ENCODE measurements around the gene HNRNPLL. TPM values are rescaled to one million over a fixed set of nuclear protein-coding genes. Genes with fewer than 3 reads are reported as not detected.
A peak's percentile ranks its signal among the peaks of the same experiment; 100 is the strongest.

HNRNPLL gene
- total RNA-seq, 1 donor from 2014 or later = 55.9 TPM

- peak overlapping the region; percentile 96 for H3K4me2 ChIP-seq (ENCODE audit: low read length)
- DNase-seq (ENCODE audit: low read depth) (peak; percentile 49), FAIRE-seq (no peak)
- no peaks in the 10 kb centered on the region for H3K27me3 Mint-ChIP-seq (ENCODE audit: low read depth, unreplicated experiment)
- H3K27ac ChIP-seq (ENCODE audit: low read depth, low read length) = peak overlapping the region; percentile 86
- H3K4me1 ChIP-seq (ENCODE audit: insufficient read depth, low read length) = peaks cover 15% of the 10 kb centered on the region
- peak overlapping the region; percentile 91 for H3K4me3 Mint-ChIP-seq (ENCODE audit: unreplicated experiment)
- peak overlapping the region; percentile 94 for H3K9ac ChIP-seq (ENCODE audit: low read length)
- peaks cover 22% of the 10 kb centered on the region for H3K4me1 Mint-ChIP-seq (ENCODE audit: low read depth, unreplicated experiment)
- no peaks in the 10 kb centered on the region for H3K27me3 ChIP-seq (ENCODE audit: insufficient read depth, low read length)
- H2AFZ ChIP-seq (ENCODE audit: low read depth, low read length) = peak overlapping the region; percentile 44
- H3K27ac Mint-ChIP-seq (ENCODE audit: unreplicated experiment) = peak overlapping the region; percentile 78
- no peaks in the 10 kb centered on the region for H3K9me3 ChIP-seq (ENCODE audit: insufficient read depth, low read depth, low read length)
- no peaks in the 10 kb centered on the region for H3K36me3 Mint-ChIP-seq (ENCODE audit: low read depth, unreplicated experiment)
- H4K20me1 ChIP-seq (ENCODE audit: insufficient read depth, low read length) = peaks cover 43% of the 10 kb centered on the region
- no peak for TF ChIP-seq CTCF (IDR thresholded peaks at IDR 0.05; ENCODE audit: insufficient read depth, low read depth, low read length)
- H3K36me3 ChIP-seq (ENCODE audit: insufficient read depth, low read length) = no peaks in the 10 kb centered on the region
- H3K4me3 ChIP-seq (ENCODE audit: insufficient read depth, low read depth, low read length) = peak overlapping the region; percentile 71
- H3K9me3 Mint-ChIP-seq (ENCODE audit: unreplicated experiment) = no peaks in the 10 kb centered on the region
- H3K79me2 ChIP-seq (ENCODE audit: insufficient read depth, low read length) = peaks cover 58% of the 10 kb centered on the region
Measured at GRCh38 chr2:38601463-38602135, 1.1 kb downstream of the HNRNPLL start.

- FAIRE-seq (no peak), DNase-seq (ENCODE audit: low read depth) (no peak)
- Mint-ChIP-seq H3K4me3 (ENCODE audit: unreplicated experiment) (peak overlapping the region; percentile 91), H3K4me1 (ENCODE audit: low read depth, unreplicated experiment) (peaks cover 22% of the 10 kb centered on the region), H3K27me3 (ENCODE audit: low read depth, unreplicated experiment) (no peaks in the 10 kb centered on the region), H3K27ac (ENCODE audit: unreplicated experiment) (peak overlapping the region; percentile 80), H3K9me3 (ENCODE audit: unreplicated experiment) (no peaks in the 10 kb centered on the region), H3K36me3 (ENCODE audit: low read depth, unreplicated experiment) (no peaks in the 10 kb centered on the region)
- peak overlapping the region; percentile 86 for H3K27ac ChIP-seq (ENCODE audit: low read depth, low read length)
- peaks cover 64% of the 10 kb centered on the region for H3K79me2 ChIP-seq (ENCODE audit: insufficient read depth, low read length)
- peaks cover 50% of the 10 kb centered on the region for H4K20me1 ChIP-seq (ENCODE audit: insufficient read depth, low read length)
- no peak for TF ChIP-seq CTCF (IDR thresholded peaks at IDR 0.05; ENCODE audit: insufficient read depth, low read depth, low read length)
- TF ChIP-seq EZH2 (IDR thresholded peaks at IDR 0.05; ENCODE audit: insufficient read depth, low read length) = no peak
- H3K36me3 ChIP-seq (ENCODE audit: insufficient read depth, low read length) = no peaks in the 10 kb centered on the region
- peak overlapping the region; percentile 71 for H3K4me3 ChIP-seq (ENCODE audit: insufficient read depth, low read depth, low read length)
- no peak overlapping the region for H2AFZ ChIP-seq (ENCODE audit: low read depth, low read length)
- no peaks in the 10 kb centered on the region for H3K9me3 ChIP-seq (ENCODE audit: insufficient read depth, low read depth, low read length)
- H3K9ac ChIP-seq (ENCODE audit: low read length) = peak overlapping the region; percentile 94
- H3K27me3 ChIP-seq (ENCODE audit: insufficient read depth, low read length) = no peaks in the 10 kb centered on the region
- peak overlapping the region; percentile 96 for H3K4me2 ChIP-seq (ENCODE audit: low read length)
- peaks cover 15% of the 10 kb centered on the region for H3K4me1 ChIP-seq (ENCODE audit: insufficient read depth, low read length)
Measured at GRCh38 chr2:38600921-38601455, 1.7 kb downstream of the HNRNPLL start.

Measured in astrocyte (in vitro differentiated cells and primary cell).